ENCODE measurements around the gene GRIA2. TPM values are rescaled to one million over a fixed set of nuclear protein-coding genes. Genes with fewer than 3 reads are reported as not detected.

GRIA2 gene
- total RNA-seq: 0.22 TPM in 1 of 2 replicates, not detected in the other

DNA sequence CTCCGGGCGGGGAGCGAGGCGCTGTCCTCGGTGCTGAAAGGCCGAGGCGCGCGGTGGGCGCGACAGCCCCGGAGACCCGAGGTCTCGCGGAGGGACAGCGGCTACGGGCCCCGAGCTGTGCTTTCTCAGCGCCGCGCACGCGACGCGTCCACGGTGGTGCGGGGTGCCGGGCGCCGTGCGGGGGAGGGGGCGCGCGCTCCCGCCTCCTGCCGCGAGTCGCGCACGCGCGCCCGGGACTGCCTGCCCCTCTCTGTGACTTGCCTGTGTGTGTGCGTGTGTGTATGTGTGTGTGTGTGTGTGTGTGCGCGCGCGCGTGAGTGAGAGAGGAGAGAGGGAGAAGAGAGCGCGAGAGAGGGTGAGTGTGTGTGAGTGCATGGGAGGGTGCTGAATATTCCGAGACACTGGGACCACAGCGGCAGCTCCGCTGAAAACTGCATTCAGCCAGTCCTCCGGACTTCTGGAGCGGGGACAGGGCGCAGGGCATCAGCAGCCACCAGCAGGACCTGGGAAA lies at the start of gene GRIA2:
Gene GRIA2 (plus strand): TSS at position 358 of the 511 bp plus-strand sequence. CDS start 315 bp downstream, outside the sequence.

Small RNA genes lying within 50 kb of the gene (small RNA-seq; reads per million reads assigned to genes)
- gene RNU6-582P: not detected

Other genes with a start within 250 kb of the GRIA2 start
- gene PDGFC, start 248.9 kb upstream of the GRIA2 start, total RNA-seq: 81.4 and 106 TPM in 2 replicates
- 14.2 and 16.2 TPM in 2 replicates for gene GLRB, start 144.6 kb upstream of the GRIA2 start, total RNA-seq